Peyer's patch (tissue), 4 donors: ENCODE data around the gene FOXL3.

Source experiments
- CTCF ChIP-seq, 6 experiments: fragments of 450-650 bp in 4 of 6; fragments of 200-600 bp in 2 of 6; sonication (generic) in 1 of 6; IDR thresholded peaks; one replicate each; pipeline ENCODE4 v1.5.1; 2017 to 2019; ENCODE audit warnings: antibody characterized with exemption in 6 of 6, mild to moderate bottlenecking in 3 of 6, moderate library complexity in 1 of 6
- POLR2A ChIP-seq, 2 donors: fragments of 450-650 bp; IDR thresholded peaks; one replicate each; pipeline ENCODE4 v1.5.1; 2017; ENCODE audit warnings: antibody characterized with exemption in 2 of 2, mild to moderate bottlenecking in 2 of 2, moderate library complexity in 2 of 2

DNA sequence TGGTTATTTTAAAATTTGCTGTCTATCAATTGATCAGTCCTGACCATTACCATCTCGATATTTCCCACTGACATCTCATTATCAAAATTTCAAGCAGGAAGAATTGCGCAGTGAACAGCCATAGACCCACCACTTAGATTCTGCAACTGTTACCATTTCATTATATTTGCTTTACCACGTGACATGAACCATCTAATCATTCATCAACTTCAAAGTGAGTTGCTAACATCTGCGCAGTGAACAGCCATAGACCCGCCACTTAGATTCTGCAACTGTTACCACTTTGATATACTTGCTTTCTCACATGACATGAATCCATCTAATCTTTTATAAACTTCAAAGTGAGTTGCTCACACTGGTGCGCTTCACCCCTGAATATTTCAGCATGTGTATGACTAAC is 22.5 kb downstream of the FOXL3 start:
- TF ChIP-seq CTCF (IDR thresholded peaks at IDR 0.05), result no peak
- no peak for TF ChIP-seq POLR2A (IDR thresholded peaks at IDR 0.05)
